Fibroblast of lung (primary cell): ENCODE measurements around the gene LYPD6B. TPM values are rescaled to one million over a fixed set of nuclear protein-coding genes. Genes with fewer than 3 reads are reported as not detected.

Experiments
- DNase-seq, 2 donors: peaks; one replicate each; pipeline versions ENCODE4 v3.0.0 to v3.0.0-alpha.2; 2010; ENCODE audit warnings: low read depth in 2 of 2
- H2AFZ ChIP-seq: 2 replicates; pipeline ENCODE4 v1.5.1; 2012; ENCODE audit warnings: low read length, control low read depth, inconsistent platforms
- H3K27ac ChIP-seq: 2 replicates; pipeline ENCODE4 v1.5.1; 2011; ENCODE audit warnings: low read length, control low read depth; ENCODE audit not compliant: insufficient read depth
- H3K27me3 ChIP-seq: 2 replicates; pipeline ENCODE4 v1.5.1; 2011; ENCODE audit warnings: mild to moderate bottlenecking, low read length; ENCODE audit not compliant: control insufficient read depth, insufficient read depth
- H3K36me3 ChIP-seq: 2 replicates; pipeline ENCODE4 v1.5.1; 2011; ENCODE audit warnings: low read length; ENCODE audit not compliant: control insufficient read depth, insufficient read depth
- H3K4me1 ChIP-seq: 2 replicates; pipeline ENCODE4 v1.5.1; 2011; ENCODE audit warnings: low read length; ENCODE audit not compliant: control insufficient read depth, insufficient read depth; ENCODE audit errors: extremely low read depth
- H3K4me2 ChIP-seq: 2 replicates; pipeline ENCODE4 v1.5.1; 2011; ENCODE audit warnings: low read length, control low read depth; ENCODE audit not compliant: insufficient read depth; ENCODE audit errors: extremely low read depth
- H3K4me3 ChIP-seq, 4 experiments: fragments of 200-600 bp in 1 of 4; sonication (generic) in 1 of 4; replicated peaks in 1 of 4; 2 replicates each; pipeline ENCODE4 v1.5.1; 2011 to 2016; ENCODE audit warnings: low read length in 4 of 4, low read depth in 3 of 4, mild to moderate bottlenecking in 3 of 4, control low read depth in 2 of 4, inconsistent platforms in 1 of 4, mixed read lengths in 1 of 4; ENCODE audit not compliant: insufficient read depth in 1 of 4; ENCODE audit errors: control extremely low read depth in 1 of 4
- H3K79me2 ChIP-seq: 2 replicates; pipeline ENCODE4 v1.5.1; 2012; ENCODE audit warnings: mild to moderate bottlenecking, low read length, inconsistent platforms; ENCODE audit not compliant: control insufficient read depth, insufficient read depth
- H3K9ac ChIP-seq: 2 replicates; pipeline ENCODE4 v1.5.1; 2011; ENCODE audit warnings: mild to moderate bottlenecking, low read length, control low read depth; ENCODE audit not compliant: insufficient read depth
- H3K9me3 ChIP-seq: 2 replicates; pipeline ENCODE4 v1.5.1; 2012; ENCODE audit warnings: low read depth, low read length; ENCODE audit not compliant: control insufficient read depth, insufficient read depth
- H4K20me1 ChIP-seq: 2 replicates; pipeline ENCODE4 v1.5.1; 2011; ENCODE audit warnings: low read length; ENCODE audit not compliant: control insufficient read depth, insufficient read depth; ENCODE audit errors: extremely low read depth
- CTCF ChIP-seq, 2 donors: IDR thresholded peaks in 1 of 2; conservative IDR thresholded peaks in 1 of 2; 1 replicate in 1 of 2; 2 replicates in 1 of 2; pipeline ENCODE4 v1.5.1; 2011 to 2012; ENCODE audit warnings: low read length in 2 of 2, control low read depth in 1 of 2, inconsistent platforms in 1 of 2, low read depth in 1 of 2, mild to moderate bottlenecking in 1 of 2
- EZH2 ChIP-seq: IDR thresholded peaks from 2 replicates; pipeline ENCODE4 v1.5.1; 2012; ENCODE audit warnings: low read length, control low read depth, mild to moderate bottlenecking; ENCODE audit errors: missing control alignments
- polyA plus RNA-seq, 2 donors: library from polyadenylated mRNA; depleted of rRNA in 1 of 2; stranded (reverse) in 1 of 2; unstranded in 1 of 2; fragments of >200 nt; gene quantifications; 2 replicates each; pipeline ENCODE4 v1.2.1, GENCODE V29; 2011 to 2012; ENCODE audit warnings: missing spikeins in 1 of 2
- total RNA-seq: library from RNA; depleted of rRNA; stranded (reverse); fragments of >200 nt; gene quantifications from 2 replicates; pipeline ENCODE4 v1.2.1, GENCODE V29; 2014

LYPD6B gene
- total and polyA plus RNA-seq, 2 donors (not counting 1 experiment from before 2014, with no cell fraction given): 0.11 TPM; not detected in 1

- Histone ChIP-seq H3K4me1 (no peaks in the 10 kb centered on the region), H3K4me3 (no peak overlapping the region), H3K9ac (no peak overlapping the region), H3K9me3 (no peaks in the 10 kb centered on the region), H3K27me3 (peaks cover 5% of the 10 kb centered on the region), H4K20me1 (no peaks in the 10 kb centered on the region), H3K27ac (no peak overlapping the region), H3K4me2 (no peak overlapping the region), H3K79me2 (no peaks in the 10 kb centered on the region), H2AFZ (no peak overlapping the region), H3K36me3 (no peaks in the 10 kb centered on the region)
- DNase-seq: no peak
- no peak for TF ChIP-seq EZH2
- TF ChIP-seq CTCF (conservative IDR thresholded peaks at IDR 0.05 in 1 of 2, IDR thresholded peaks at IDR 0.05 in 1 of 2; ENCODE audit: low read depth in 1 of 2, low read length in 2 of 2): no peak
Observed at GRCh38 chr2:148996805-148997204, 41.7 kb upstream of the LYPD6B start.

GRCh38 chr2:148998165-148998830 is 40.2 kb upstream of the LYPD6B start:
- Histone ChIP-seq H3K9ac (no peak overlapping the region), H2AFZ (no peak overlapping the region), H3K4me2 (no peak overlapping the region), H3K27ac (no peak overlapping the region), H3K4me1 (no peaks in the 10 kb centered on the region), H4K20me1 (no peaks in the 10 kb centered on the region), H3K4me3 (no peak overlapping the region), H3K79me2 (no peaks in the 10 kb centered on the region), H3K9me3 (no peaks in the 10 kb centered on the region), H3K36me3 (no peaks in the 10 kb centered on the region), H3K27me3 (peaks cover 5% of the 10 kb centered on the region)
- DNase-seq: no peak
- TF ChIP-seq EZH2 (no peak), CTCF (conservative IDR thresholded peaks at IDR 0.05 in 1 of 2, IDR thresholded peaks at IDR 0.05 in 1 of 2; ENCODE audit: low read depth in 1 of 2, low read length in 2 of 2) (no peak)

GRCh38 chr2:148998831-148999200 is 39.7 kb upstream of the LYPD6B start:
- H2AFZ ChIP-seq: no peak overlapping the region
- no peaks in the 10 kb centered on the region for H4K20me1 ChIP-seq
- no peak for TF ChIP-seq CTCF (conservative IDR thresholded peaks at IDR 0.05 in 1 of 2, IDR thresholded peaks at IDR 0.05 in 1 of 2; ENCODE audit: low read depth in 1 of 2, low read length in 2 of 2)
- TF ChIP-seq EZH2: no peak

More at GRCh38 chr2:148998831-148999200, 39.7 kb upstream of the LYPD6B start:
- Histone ChIP-seq H3K9ac (no peak overlapping the region), H3K4me1 (no peaks in the 10 kb centered on the region), H3K9me3 (no peaks in the 10 kb centered on the region), H3K4me2 (no peak overlapping the region), H3K79me2 (no peaks in the 10 kb centered on the region), H3K36me3 (no peaks in the 10 kb centered on the region), H3K27me3 (peaks cover 5% of the 10 kb centered on the region), H3K4me3 (no peak overlapping the region), H3K27ac (no peak overlapping the region)
- DNase-seq: no peak
